Prostate gland (tissue), 2 donors: ENCODE data around the gene TMEM221.

Experiments used
- CTCF ChIP-seq, 4 experiments: fragments of 200-600 bp in 2 of 4; fragments of 450-650 bp in 2 of 4; sonication (generic) in 2 of 4; IDR thresholded peaks; 1 replicate in 3 of 4; 2 replicates in 1 of 4; pipeline ENCODE4 v1.5.1; 2016 to 2019; ENCODE audit warnings: antibody characterized with exemption in 4 of 4, mild to moderate bottlenecking in 2 of 4, moderate library complexity in 2 of 4
- POLR2A ChIP-seq: fragments of 450-650 bp; IDR thresholded peaks from one replicate; pipeline ENCODE4 v1.6.1; 2016; ENCODE audit warnings: antibody characterized with exemption, mild to moderate bottlenecking

GRCh38 chr19:17484520-17485185, 36.2 kb upstream of the TMEM221 start:
- TF ChIP-seq CTCF (IDR thresholded peaks at IDR 0.05), result no peak
- TF ChIP-seq POLR2A, result no peak
